Esophagus muscularis mucosa (tissue), 4 donors: ENCODE results near the gene MSRB2.

Experiments
- EP300 ChIP-seq: sonication (generic); formaldehyde crosslinking; IDR thresholded peaks from one replicate; pipeline ENCODE4 v1.6.1; 2017; ENCODE audit warnings: antibody characterized with exemption
- POLR2A ChIP-seq: fragments of 450-650 bp; IDR thresholded peaks from one replicate; pipeline ENCODE4 v1.6.1; 2017; ENCODE audit warnings: antibody characterized with exemption, moderate library complexity, mild to moderate bottlenecking, low read depth
- POLR2AphosphoS5 ChIP-seq, 2 donors: sonication (generic); formaldehyde crosslinking; IDR thresholded peaks; one replicate each; pipeline ENCODE4 v1.6.1; 2017; ENCODE audit warnings: antibody characterized with exemption in 2 of 2
- TF ChIP-seq, protein P1 (sequence below), 3 experiments: fragments of 200-600 bp in 2 of 3; fragments of 450-650 bp in 1 of 3; sonication (generic) in 2 of 3; IDR thresholded peaks; one replicate each; pipeline ENCODE4 v1.5.1; 2017 to 2019; ENCODE audit warnings: antibody characterized with exemption in 3 of 3, mild to moderate bottlenecking in 2 of 3, moderate library complexity in 1 of 3

DNA sequence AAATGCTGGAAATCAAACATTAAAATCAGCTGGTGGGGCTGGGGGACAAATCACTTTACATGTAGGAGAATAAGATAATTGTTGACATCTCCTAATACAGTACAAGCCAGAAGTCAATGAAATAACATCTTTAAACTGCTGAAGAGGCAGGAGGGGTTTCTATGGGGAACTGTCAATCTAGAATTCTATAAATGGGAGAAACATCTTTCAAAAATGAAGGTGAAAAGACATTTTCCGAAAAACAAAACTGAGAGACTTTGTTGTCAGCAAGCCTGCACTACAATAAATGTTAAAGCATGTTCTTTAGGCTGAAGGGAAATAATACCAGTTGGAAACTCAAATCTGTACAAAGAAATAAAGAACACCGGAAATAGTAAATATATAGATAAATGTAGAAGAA is 17.3 kb upstream of the MSRB2 start:
- TF ChIP-seq, protein P1, sequence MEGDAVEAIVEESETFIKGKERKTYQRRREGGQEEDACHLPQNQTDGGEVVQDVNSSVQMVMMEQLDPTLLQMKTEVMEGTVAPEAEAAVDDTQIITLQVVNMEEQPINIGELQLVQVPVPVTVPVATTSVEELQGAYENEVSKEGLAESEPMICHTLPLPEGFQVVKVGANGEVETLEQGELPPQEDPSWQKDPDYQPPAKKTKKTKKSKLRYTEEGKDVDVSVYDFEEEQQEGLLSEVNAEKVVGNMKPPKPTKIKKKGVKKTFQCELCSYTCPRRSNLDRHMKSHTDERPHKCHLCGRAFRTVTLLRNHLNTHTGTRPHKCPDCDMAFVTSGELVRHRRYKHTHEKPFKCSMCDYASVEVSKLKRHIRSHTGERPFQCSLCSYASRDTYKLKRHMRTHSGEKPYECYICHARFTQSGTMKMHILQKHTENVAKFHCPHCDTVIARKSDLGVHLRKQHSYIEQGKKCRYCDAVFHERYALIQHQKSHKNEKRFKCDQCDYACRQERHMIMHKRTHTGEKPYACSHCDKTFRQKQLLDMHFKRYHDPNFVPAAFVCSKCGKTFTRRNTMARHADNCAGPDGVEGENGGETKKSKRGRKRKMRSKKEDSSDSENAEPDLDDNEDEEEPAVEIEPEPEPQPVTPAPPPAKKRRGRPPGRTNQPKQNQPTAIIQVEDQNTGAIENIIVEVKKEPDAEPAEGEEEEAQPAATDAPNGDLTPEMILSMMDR (IDR thresholded peaks at IDR 0.05): no peak
- TF ChIP-seq POLR2A: no peak
- no peak for TF ChIP-seq POLR2AphosphoS5 (IDR thresholded peaks at IDR 0.05)
- no peak for TF ChIP-seq EP300
